Brain pericyte (primary cell): Measurements from ENCODE around the gene SLC22A5.
"Not testable (repeated sequence)": the region's sequence is repeated elsewhere in the genome, so short reads cannot be mapped to it uniquely, and the experiment has no call there.

ENCODE experiments used
- DNase-seq: peaks from one replicate; pipeline ENCODE4 v3.0.0-alpha.2; 2012; ENCODE audit warnings: low read depth, low spot score

The SLC22A5 gene

GRCh38 chr5:132413567-132413966 lies 44.1 kb downstream of the SLC22A5 start:
- no peak for DNase-seq

- no peak for DNase-seq
Measured at GRCh38 chr5:132414634-132415378, 45.3 kb downstream of the SLC22A5 start.

- DNase-seq = not testable (repeated sequence)
Measured at GRCh38 chr5:132415516-132415915, 46.0 kb downstream of the SLC22A5 start.

- no peak for DNase-seq
Measured at GRCh38 chr5:132416306-132417009, 46.9 kb downstream of the SLC22A5 start.

GRCh38 chr5:132417010-132417439 lies 47.5 kb downstream of the SLC22A5 start:
- no peak for DNase-seq

- DNase-seq = no peak
Measured at GRCh38 chr5:132417461-132417860, 48.0 kb downstream of the SLC22A5 start.

- DNase-seq = no peak
Measured at GRCh38 chr5:132417889-132418485, 48.5 kb downstream of the SLC22A5 start.

- DNase-seq = no peak
Measured at GRCh38 chr5:132418881-132419280, 49.4 kb downstream of the SLC22A5 start.

GRCh38 chr5:132419502-132420468 lies 50.3 kb downstream of the SLC22A5 start:
- DNase-seq = peak; percentile 72

GRCh38 chr5:132420706-132421272 lies 51.3 kb downstream of the SLC22A5 start:
- no peak for DNase-seq

GRCh38 chr5:132421462-132421861 lies 52.0 kb downstream of the SLC22A5 start:
- DNase-seq = no peak

GRCh38 chr5:132422720-132423437 lies 53.4 kb downstream of the SLC22A5 start:
- DNase-seq = no peak

- DNase-seq = no peak
Measured at GRCh38 chr5:132423438-132423898, 54.0 kb downstream of the SLC22A5 start.

GRCh38 chr5:132424167-132424880 lies 54.8 kb downstream of the SLC22A5 start:
- no peak for DNase-seq

- DNase-seq = no peak
Measured at GRCh38 chr5:132425009-132425937, 55.8 kb downstream of the SLC22A5 start.

- DNase-seq = no peak
Measured at GRCh38 chr5:132425975-132426524, 56.5 kb downstream of the SLC22A5 start.

- DNase-seq = no peak
Measured at GRCh38 chr5:132426525-132427138, 57.1 kb downstream of the SLC22A5 start.
